Amygdala (tissue), 56 donors: ENCODE data around the gene COTL1.
"Not testable (repeated sequence)": the region's sequence is repeated elsewhere in the genome, so short reads cannot be mapped to it uniquely, and the experiment has no call there.

Experiments
- DNase-seq, 56 donors: peaks; one replicate each; lab custom pipeline; 2025; lab: John Stamatoyannopoulos, UW

COTL1 gene

GRCh38 chr16:84647828-84648594, 30.1 kb upstream of the COTL1 start, which contains the start of gene KLHL36:
Gene KLHL36 (plus strand): TSS chr16:84648511. CDS start chr16:84650868, 2,357 bp downstream.
- peak in 34 of 56 donors; percentile 11 to 71 (median 40) for DNase-seq

GRCh38 chr16:84643674-84644073, 25.8 kb upstream of the COTL1 start:
- DNase-seq = no peak

- DNase-seq = no peak
These were observed 25.3 kb upstream of the COTL1 start for GRCh38 chr16:84643180-84643583.

- no peak for DNase-seq
These were observed 23.9 kb upstream of the COTL1 start for GRCh38 chr16:84641643-84642358.

- no peak for DNase-seq
These were observed 22.3 kb upstream of the COTL1 start for GRCh38 chr16:84640145-84640544.

GRCh38 chr16:84638231-84638806, 20.4 kb upstream of the COTL1 start:
- DNase-seq = no peak

- DNase-seq = no peak
These were observed 19.8 kb upstream of the COTL1 start for GRCh38 chr16:84637709-84638108.

- no peak for DNase-seq
These were observed 17.8 kb upstream of the COTL1 start for GRCh38 chr16:84635702-84636101.

- peak in 4 of 56 donors; percentile 12 to 22 (median 14) for DNase-seq
These were observed 15.7 kb upstream of the COTL1 start for GRCh38 chr16:84633622-84634021.

GRCh38 chr16:84632862-84633261, 15.0 kb upstream of the COTL1 start:
- DNase-seq = not testable (repeated sequence)

GRCh38 chr16:84631886-84632285, 14.0 kb upstream of the COTL1 start:
- no peak for DNase-seq

GRCh38 chr16:84631153-84631466, 13.2 kb upstream of the COTL1 start:
- DNase-seq = no peak

GRCh38 chr16:84630446-84631152, 12.7 kb upstream of the COTL1 start:
- DNase-seq = no peak

- no peak for DNase-seq
These were observed 12.1 kb upstream of the COTL1 start for GRCh38 chr16:84630009-84630408.

- no peak for DNase-seq
These were observed 11.7 kb upstream of the COTL1 start for GRCh38 chr16:84629580-84629979.

- DNase-seq = no peak
These were observed 10.4 kb upstream of the COTL1 start for GRCh38 chr16:84628226-84628731.

GRCh38 chr16:84625556-84625955, 7.7 kb upstream of the COTL1 start:
- DNase-seq = no peak

- DNase-seq = not testable (repeated sequence)
These were observed 3.0 kb upstream of the COTL1 start for GRCh38 chr16:84620913-84621312.

GRCh38 chr16:84618581-84619460, 943 bp upstream of the COTL1 start:
- DNase-seq = peak in 1 of 56 donors; percentile 40
